Tracheal epithelial cell (primary cell): ENCODE results near the gene CHRNE. TPM values are rescaled to one million over a fixed set of nuclear protein-coding genes. Genes with fewer than 3 reads are reported as not detected.

Experiments
- total RNA-seq: library from RNA; depleted of rRNA; stranded (reverse); fragments of >200 nt; gene quantifications from 2 replicates; pipeline ENCODE4 v1.2.1, GENCODE V29; 2014

CHRNE gene
- 0.24 and 0.64 TPM in 2 replicates for total RNA-seq

GRCh38 chr17:4903051-4903818 is at the start of gene CHRNE:
TSS of gene CHRNE (minus strand) at chr17:4903098. CDS start at chr17:4903063, 35 bp downstream.

GRCh38 chr17:4950746-4951204 is 47.9 kb upstream of the CHRNE start, which contains the start of gene ENO3:
TSS of gene ENO3 (plus strand) at chr17:4951119. CDS start at chr17:4951830, 711 bp downstream.

GRCh38 chr17:4948166-4948930 is 45.5 kb upstream of the CHRNE start, which contains the start of gene PFN1:
TSS of gene PFN1 (minus strand) at chr17:4948530. CDS start at chr17:4948394, 136 bp downstream.

GRCh38 chr17:4939796-4940554 is 37.1 kb upstream of the CHRNE start, which contains the start of the genes RNF167 and SLC25A11:
TSS of gene RNF167 (plus strand) at chr17:4940268. CDS start at chr17:4940910, 642 bp downstream.
TSS of gene SLC25A11 (minus strand) at chr17:4940046. CDS start at chr17:4939910, 136 bp downstream.

GRCh38 chr17:4931963-4932362 is 29.1 kb upstream of the CHRNE start, which contains the start of gene GP1BA:
TSS of gene GP1BA (plus strand) at chr17:4932277. CDS start at chr17:4932605, 328 bp downstream.

GRCh38 chr17:4899341-4900230 is 3.3 kb downstream of the CHRNE start, which contains the start of gene C17orf107:
TSS of gene C17orf107 (plus strand) at chr17:4899536. CDS start at chr17:4899763, 227 bp downstream.

Other genes with a start within 250 kb of the CHRNE start
- gene PELP1, start 199.0 kb downstream of the CHRNE start, total RNA-seq, result 30.9 and 36.4 TPM in 2 replicates
- gene ARRB2, start 192.5 kb downstream of the CHRNE start, total RNA-seq, result 3.1 and 5.3 TPM in 2 replicates
- gene MED11, start 171.7 kb downstream of the CHRNE start, total RNA-seq, result 12.6 and 13.5 TPM in 2 replicates
- 0.21 and 1.2 TPM in 2 replicates for gene ZMYND15, start 163.3 kb downstream of the CHRNE start, total RNA-seq
- 13.9 and 42.2 TPM in 2 replicates for gene CXCL16, start 163.2 kb downstream of the CHRNE start, total RNA-seq
- not detected in 2 replicates for gene TM4SF5, start 131.2 kb downstream of the CHRNE start, total RNA-seq
- 0.72 and 1.1 TPM in 2 replicates for gene VMO1, start 116.7 kb downstream of the CHRNE start, total RNA-seq
- not detected in 2 replicates for gene GLTPD2, start 114.1 kb downstream of the CHRNE start, total RNA-seq
- gene PSMB6, start 106.9 kb downstream of the CHRNE start, total RNA-seq, result 121 and 163 TPM in 2 replicates
- gene PLD2, start 95.9 kb downstream of the CHRNE start, total RNA-seq, result 15.3 and 25.8 TPM in 2 replicates
- 55.7 and 77.2 TPM in 2 replicates for gene MINK1, start 69.8 kb downstream of the CHRNE start, total RNA-seq
- gene C17orf107, start 3.6 kb downstream of the CHRNE start, total RNA-seq, result 1.7 and 2.9 TPM in 2 replicates
- gene GP1BA, start 29.2 kb upstream of the CHRNE start, total RNA-seq, result not detected in 2 replicates
- 65.4 and 88.4 TPM in 2 replicates for gene SLC25A11, start 36.9 kb upstream of the CHRNE start, total RNA-seq
- 24.5 and 26.0 TPM in 2 replicates for gene RNF167, start 37.2 kb upstream of the CHRNE start, total RNA-seq
- 382 and 601 TPM in 2 replicates for gene PFN1, start 45.4 kb upstream of the CHRNE start, total RNA-seq
- gene ENO3, start 48.0 kb upstream of the CHRNE start, total RNA-seq, result 1.5 and 3.9 TPM in 2 replicates
- gene SPAG7, start 64.7 kb upstream of the CHRNE start, total RNA-seq, result 34.7 and 38.2 TPM in 2 replicates
- 4.5 and 5.3 TPM in 2 replicates for gene CAMTA2, start 84.6 kb upstream of the CHRNE start, total RNA-seq
- 0.21 TPM in 1 of 2 replicates, not detected in the other for gene INCA1, start 94.4 kb upstream of the CHRNE start, total RNA-seq
- gene KIF1C, start 94.9 kb upstream of the CHRNE start, total RNA-seq, result 103 and 111 TPM in 2 replicates
- 0.48 and 1.7 TPM in 2 replicates for gene SLC52A1, start 132.3 kb upstream of the CHRNE start, total RNA-seq
- gene ZFP3, start 175.4 kb upstream of the CHRNE start, total RNA-seq, result 0.43 and 0.48 TPM in 2 replicates
- 5.3 and 5.5 TPM in 2 replicates for gene ZNF232, start 208.8 kb upstream of the CHRNE start, total RNA-seq
- not detected in 2 replicates for gene USP6, start 212.9 kb upstream of the CHRNE start, total RNA-seq